Left lung (tissue), 10 donors: Measurements from ENCODE around the gene WDR35. TPM values are rescaled to one million over a fixed set of nuclear protein-coding genes. Genes with fewer than 3 reads are reported as not detected.

Experiments used
- ATAC-seq: fragments of 200-7000 bp; cut with Tn5 transposase; one replicate; pipeline ENCODE4 v1.9.1; 2020; ENCODE audit warnings: moderate library complexity
- DNase-seq, 4 donors: peaks; one replicate each; pipeline ENCODE4 v3.0.0-alpha.2; 2013 to 2020
- H3K27ac ChIP-seq, 2 donors: fragments of 200-600 bp; sonication (generic) in 1 of 2; one replicate each; pipeline versions ENCODE4 v1.5.0 to v1.8.0; 2020 to 2021
- H3K27me3 ChIP-seq, 2 donors: fragments of 200-600 bp; sonication (generic) in 1 of 2; one replicate each; pipeline versions ENCODE4 v1.5.0 to v1.8.0; 2020 to 2021
- H3K36me3 ChIP-seq, 2 donors: fragments of 200-600 bp; sonication (generic) in 1 of 2; one replicate each; pipeline versions ENCODE4 v1.5.0 to v1.8.0; 2020 to 2021
- H3K4me1 ChIP-seq, 2 donors: fragments of 200-600 bp; one replicate each; pipeline ENCODE4 v1.8.0; 2021
- H3K4me3 ChIP-seq, 2 donors: fragments of 200-600 bp; sonication (generic) in 1 of 2; one replicate each; pipeline versions ENCODE4 v1.5.0 to v1.8.0; 2020 to 2021; ENCODE audit warnings: mild to moderate bottlenecking in 1 of 2
- H3K9me3 ChIP-seq, 2 donors: fragments of 200-600 bp; sonication (generic) in 1 of 2; one replicate each; pipeline versions ENCODE4 v1.5.0 to v1.8.0; 2020 to 2021
- intact Hi-C, 2 donors: fragments of 100-400 bp; cut with DNase I; formaldehyde crosslinking; loops; one replicate each; pipeline versions ENCODE4 v1.11.2 to v1.14.2; 2022
- polyA plus RNA-seq, 6 donors: library from polyadenylated mRNA; unstranded; fragments of 120-200 nt; gene quantifications; one replicate each; pipeline ENCODE4 v1.2.1, GENCODE V29; 2013; ENCODE audit not compliant: insufficient read length in 6 of 6
- total RNA-seq, 2 donors: library from RNA; stranded (reverse); fragmentation: NEBNext Ultra II Directional; extraction: Animal tissue kit (Norgen Biotek cat#: 25700); gene quantifications; one replicate each; pipeline ENCODE4 v1.2.1, GENCODE V29; 2021
- TF ChIP-seq, protein P1 (sequence below), 2 donors: fragments of 200-600 bp; sonication (generic) in 1 of 2; IDR thresholded peaks; one replicate each; pipeline versions ENCODE4 v1.5.0 to v1.8.0; 2021; ENCODE audit warnings: antibody characterized with exemption in 2 of 2
- donor health status: DM: no; HTN: yes; CAD: no.
- donor health status: DM: no; HTN: no; CAD: no.

The WDR35 gene
- total and polyA plus RNA-seq, 8 donors = 8.0 to 32.3 (median 27.7) TPM

DNA sequence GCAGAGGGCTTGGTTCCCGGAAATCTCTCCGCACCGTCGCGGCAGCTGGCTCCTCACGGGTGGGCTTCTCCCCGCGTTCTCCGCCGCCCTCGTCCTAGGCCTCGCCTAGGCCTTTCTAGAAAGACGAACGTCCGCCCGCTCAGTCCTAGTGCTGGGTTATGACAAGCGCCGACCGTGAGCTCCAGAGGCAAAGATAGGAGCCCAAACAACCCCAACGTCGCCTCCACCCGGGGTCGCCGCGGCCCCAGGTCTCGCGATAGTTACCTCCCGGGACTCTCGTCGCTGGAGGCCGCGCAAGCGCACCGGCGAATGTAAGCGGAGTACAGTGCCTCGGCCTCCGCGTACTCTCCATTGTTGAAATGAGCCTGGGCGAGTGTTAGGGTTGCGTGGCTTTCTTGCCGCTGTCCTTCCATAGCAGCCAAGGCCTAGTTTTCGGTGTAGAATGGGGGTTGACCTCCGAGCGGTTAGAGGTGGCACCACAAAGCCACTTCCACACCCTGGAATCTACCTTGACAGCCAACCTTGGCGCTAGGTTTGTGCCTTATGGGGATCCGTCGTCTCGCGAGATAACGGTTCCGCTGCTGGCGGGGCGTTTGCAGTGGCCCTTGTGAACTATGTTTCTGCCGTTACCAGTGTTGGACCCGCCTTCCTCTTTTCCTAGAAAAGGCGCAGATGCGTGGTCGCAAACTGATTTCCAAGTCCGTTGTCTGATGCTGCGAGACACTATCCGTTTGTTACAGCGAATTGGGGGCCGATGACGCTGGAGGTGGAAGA, 88.3 kb downstream of the WDR35 start, which contains the start of gene TTC32:
Gene TTC32, minus strand, starts transcription at position 542 of the 774 bp plus-strand sequence. Its CDS starts 129 bp downstream, at position 413.
- Histone ChIP-seq H3K27me3 (no peaks in the 10 kb centered on the region), H3K36me3 (no peaks in the 10 kb centered on the region), H3K4me3 (peak within 1 kb of the TSS; percentile 60 to 71), H3K4me1 (peaks cover 22 to 40% of the 10 kb centered on the region in 2 donors), H3K9me3 (no peaks in the 10 kb centered on the region), H3K27ac (peak within 1 kb of the TSS; percentile 94 to 98)
- DNase-seq = peak; percentile 94 to 99 (median 96)
- TF ChIP-seq, protein P1, sequence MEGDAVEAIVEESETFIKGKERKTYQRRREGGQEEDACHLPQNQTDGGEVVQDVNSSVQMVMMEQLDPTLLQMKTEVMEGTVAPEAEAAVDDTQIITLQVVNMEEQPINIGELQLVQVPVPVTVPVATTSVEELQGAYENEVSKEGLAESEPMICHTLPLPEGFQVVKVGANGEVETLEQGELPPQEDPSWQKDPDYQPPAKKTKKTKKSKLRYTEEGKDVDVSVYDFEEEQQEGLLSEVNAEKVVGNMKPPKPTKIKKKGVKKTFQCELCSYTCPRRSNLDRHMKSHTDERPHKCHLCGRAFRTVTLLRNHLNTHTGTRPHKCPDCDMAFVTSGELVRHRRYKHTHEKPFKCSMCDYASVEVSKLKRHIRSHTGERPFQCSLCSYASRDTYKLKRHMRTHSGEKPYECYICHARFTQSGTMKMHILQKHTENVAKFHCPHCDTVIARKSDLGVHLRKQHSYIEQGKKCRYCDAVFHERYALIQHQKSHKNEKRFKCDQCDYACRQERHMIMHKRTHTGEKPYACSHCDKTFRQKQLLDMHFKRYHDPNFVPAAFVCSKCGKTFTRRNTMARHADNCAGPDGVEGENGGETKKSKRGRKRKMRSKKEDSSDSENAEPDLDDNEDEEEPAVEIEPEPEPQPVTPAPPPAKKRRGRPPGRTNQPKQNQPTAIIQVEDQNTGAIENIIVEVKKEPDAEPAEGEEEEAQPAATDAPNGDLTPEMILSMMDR (IDR thresholded peaks at IDR 0.05) = no peak
- peak; percentile 95 for ATAC-seq
- intact Hi-C loops = no loop called here

DNA sequence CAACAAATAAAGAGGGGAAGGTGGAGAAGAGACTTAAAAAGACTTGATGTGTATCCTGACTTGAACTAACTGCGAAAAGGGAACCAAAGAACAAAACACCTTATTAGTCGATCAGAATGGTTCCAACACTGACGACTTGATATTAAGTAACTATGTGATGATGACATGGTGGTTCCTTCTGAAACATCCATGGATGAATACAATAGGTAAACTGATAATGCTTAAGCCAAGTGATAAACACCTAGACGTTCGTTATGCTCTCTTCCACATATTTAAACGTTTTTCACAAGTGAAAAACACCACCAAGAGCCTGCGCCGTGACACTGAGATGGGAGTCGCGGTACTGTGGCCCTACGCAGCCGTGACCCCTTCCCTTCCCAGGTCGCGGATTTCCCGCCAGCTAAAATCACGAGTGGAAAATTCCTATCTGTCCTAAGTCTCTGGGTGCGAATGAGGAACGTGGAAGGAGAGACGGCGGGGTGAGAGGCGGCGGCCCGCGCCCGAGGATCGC, 88.9 kb downstream of the WDR35 start:
- ATAC-seq (peak; percentile 35), DNase-seq (peak in 1 of 4 donors; percentile 46)
- TF ChIP-seq, protein P1 (IDR thresholded peaks at IDR 0.05) = no peak

DNA sequence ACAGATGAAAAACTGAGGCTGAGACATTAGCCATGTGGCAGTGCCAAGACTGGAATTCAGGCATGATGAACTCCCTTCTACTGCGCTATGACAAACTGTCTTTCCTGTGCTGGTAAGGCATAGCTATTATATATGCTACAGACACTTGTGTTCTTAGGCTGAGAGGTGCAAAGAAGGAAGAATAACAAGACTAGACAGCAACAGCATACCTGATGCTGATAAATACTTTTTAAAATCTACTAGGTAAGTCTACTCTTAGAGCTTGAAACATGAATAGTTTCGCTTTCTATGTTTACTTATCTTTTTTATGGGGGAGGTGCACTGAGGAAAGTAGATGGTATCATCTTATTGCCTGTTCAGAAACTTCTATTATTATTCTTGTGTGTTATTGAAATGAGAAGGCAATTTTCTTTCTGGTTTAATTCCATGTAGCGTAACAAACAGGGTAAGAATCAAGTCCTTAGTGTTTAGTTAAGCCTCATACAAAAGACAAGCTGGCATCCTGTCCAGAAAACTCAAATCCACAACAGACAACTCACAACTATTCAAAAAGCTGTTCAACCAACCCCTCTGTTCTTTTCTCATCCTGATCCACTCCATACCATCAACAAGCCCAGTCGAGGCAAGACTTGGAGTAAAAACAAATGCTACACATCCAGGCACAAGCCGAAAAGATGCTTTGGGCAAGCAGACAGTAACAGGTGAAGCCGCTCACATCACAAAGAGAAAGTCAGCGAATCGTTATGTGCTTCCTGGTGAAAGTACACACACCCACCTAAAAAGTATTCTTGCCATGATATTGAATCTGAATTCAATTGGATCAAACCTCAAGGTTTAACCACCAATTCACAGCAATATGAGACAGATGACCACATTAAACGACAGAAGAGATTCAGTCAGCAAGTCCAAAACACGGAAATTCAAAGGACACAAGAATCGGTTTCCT, 89.6 kb downstream of the WDR35 start:
- ATAC-seq = no peak
- no peaks in the 10 kb centered on the region for H3K9me3 ChIP-seq
- H3K27ac ChIP-seq = peak overlapping the region in 1 of 2 donors; percentile 98
- peak overlapping the region; percentile 60 to 71 for H3K4me3 ChIP-seq
- intact Hi-C loops = no loop called here
- H3K27me3 ChIP-seq = no peaks in the 10 kb centered on the region
- no peaks in the 10 kb centered on the region for H3K36me3 ChIP-seq
- no peak for DNase-seq
- H3K4me1 ChIP-seq = peaks cover 22 to 48% of the 10 kb centered on the region in 2 donors
- TF ChIP-seq, protein P1 (IDR thresholded peaks at IDR 0.05) = no peak

More for the DNA sequence above, 88.9 kb downstream of the WDR35 start:
- H3K9me3 ChIP-seq = no peaks in the 10 kb centered on the region
- H3K36me3 ChIP-seq = no peaks in the 10 kb centered on the region
- peak overlapping the region; percentile 60 to 71 for H3K4me3 ChIP-seq
- H3K4me1 ChIP-seq = peaks cover 22 to 42% of the 10 kb centered on the region in 2 donors
- no peaks in the 10 kb centered on the region for H3K27me3 ChIP-seq
- H3K27ac ChIP-seq = peak overlapping the region; percentile 94 to 98
- intact Hi-C loops = no loop called here

DNA sequence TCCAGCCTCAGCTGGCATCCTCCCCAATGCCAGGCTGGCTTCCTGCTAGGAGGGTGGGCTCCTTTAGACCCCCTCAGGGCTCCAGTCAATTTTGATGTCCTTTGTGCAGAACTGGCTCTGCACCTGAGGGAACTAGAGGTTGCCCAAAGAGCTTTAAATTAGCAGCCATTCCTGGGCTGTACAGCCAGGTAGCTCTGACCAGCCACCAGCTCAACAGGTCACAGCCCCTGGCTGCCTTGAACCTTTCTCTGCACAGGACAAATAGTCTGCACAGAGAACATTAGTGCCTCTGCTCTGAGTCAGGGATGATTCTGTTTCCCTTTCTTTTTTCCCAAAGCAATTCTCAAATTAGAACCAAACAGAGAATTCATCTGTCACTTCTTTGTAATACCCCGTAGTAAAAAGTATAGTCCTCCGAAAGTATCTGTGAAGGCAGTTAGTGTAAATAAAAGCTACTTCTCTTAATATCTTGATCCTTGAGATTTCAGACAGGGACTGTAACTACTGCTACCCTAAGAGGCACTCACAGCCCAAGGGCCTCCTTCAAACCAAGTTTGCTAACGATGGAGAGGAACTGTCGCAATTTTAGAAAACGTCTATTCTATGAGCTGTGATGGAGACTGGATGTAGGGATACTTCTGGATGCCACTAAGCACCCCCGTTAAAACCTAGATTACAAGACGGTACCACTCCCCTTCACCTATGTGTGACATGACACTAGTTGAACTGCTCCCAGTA, 91.1 kb downstream of the WDR35 start:
- Histone ChIP-seq H3K4me1 (peaks cover 22 to 48% of the 10 kb centered on the region in 2 donors), H3K27ac (no peak overlapping the region), H3K36me3 (no peaks in the 10 kb centered on the region), H3K9me3 (no peaks in the 10 kb centered on the region), H3K27me3 (no peaks in the 10 kb centered on the region), H3K4me3 (no peak overlapping the region)
- DNase-seq (no peak), ATAC-seq (no peak)
- intact Hi-C loops = no loop called here
- TF ChIP-seq, protein P1 (IDR thresholded peaks at IDR 0.05) = no peak
